CD14-positive monocyte (primary cell): Measurements from ENCODE around the gene TMEM232. TPM values are rescaled to one million over a fixed set of nuclear protein-coding genes. Genes with fewer than 3 reads are reported as not detected.

Experiments
- DNase-seq, 3 donors: peaks; one replicate each; pipeline ENCODE4 v3.0.0-alpha.2; 2011 to 2022
- H2AFZ ChIP-seq: 2 replicates; pipeline ENCODE4 v1.6.0; 2012; ENCODE audit warnings: mild to moderate bottlenecking, low read depth, low read length, inconsistent platforms; ENCODE audit not compliant: insufficient read depth, poor library complexity, severe bottlenecking
- H3K27ac ChIP-seq, 2 donors: 1 replicate in 1 of 2; 2 replicates in 1 of 2; pipeline ENCODE4 v1.5.1; 2012 to 2013; ENCODE audit warnings: low read length in 2 of 2, control low read depth in 1 of 2, inconsistent platforms in 1 of 2, low read depth in 1 of 2, mild to moderate bottlenecking in 1 of 2
- H3K27me3 ChIP-seq, 2 donors: one replicate each; pipeline versions ENCODE4 v1.6.0 to v1.6.1; 2011 to 2013; ENCODE audit warnings: low read length in 2 of 2; ENCODE audit not compliant: control insufficient read depth in 2 of 2, insufficient read depth in 2 of 2
- H3K36me3 ChIP-seq, 2 donors: replicated peaks in 1 of 2; 1 replicate in 1 of 2; 2 replicates in 1 of 2; pipeline versions ENCODE4 v1.5.1 to v1.6.1; 2012 to 2013; ENCODE audit warnings: low read length in 2 of 2, control low read depth in 1 of 2, inconsistent platforms in 1 of 2, mild to moderate bottlenecking in 1 of 2; ENCODE audit not compliant: insufficient read depth in 2 of 2, control insufficient read depth in 1 of 2
- H3K4me1 ChIP-seq, 2 donors: 1 replicate in 1 of 2; 2 replicates in 1 of 2; pipeline versions ENCODE4 v1.5.1 to v1.6.1; 2012 to 2013; ENCODE audit warnings: low read length in 2 of 2, control low read depth in 1 of 2, inconsistent platforms in 1 of 2, mild to moderate bottlenecking in 1 of 2, moderate library complexity in 1 of 2; ENCODE audit not compliant: insufficient read depth in 2 of 2, control insufficient read depth in 1 of 2
- H3K4me2 ChIP-seq: replicated peaks from 2 replicates; pipeline ENCODE3; 2012; ENCODE audit warnings: low read length, moderate library complexity, mild to moderate bottlenecking; ENCODE audit not compliant: poor library complexity, severe bottlenecking; ENCODE audit errors: extremely low read depth
- H3K4me3 ChIP-seq, 3 experiments: fragments of 200-600 bp in 1 of 3; sonication (generic) in 1 of 3; replicated peaks in 1 of 3; 1 replicate in 2 of 3; 2 replicates in 1 of 3; pipeline ENCODE4 v1.5.1; 2011 to 2013; ENCODE audit warnings: low read length in 3 of 3, mild to moderate bottlenecking in 3 of 3, control low read depth in 2 of 3, low read depth in 2 of 3, inconsistent platforms in 1 of 3, moderate library complexity in 1 of 3
- H3K79me2 ChIP-seq: 2 replicates; pipeline ENCODE4 v1.6.0; 2012; ENCODE audit warnings: mild to moderate bottlenecking, control low read depth, inconsistent platforms, low read length, moderate library complexity; ENCODE audit not compliant: insufficient read depth
- H3K9ac ChIP-seq: 2 replicates; pipeline ENCODE4 v1.6.0; 2017; ENCODE audit warnings: low read length, mild to moderate bottlenecking; ENCODE audit not compliant: insufficient read depth, poor library complexity, severe bottlenecking
- H3K9me3 ChIP-seq, 2 donors: replicated peaks in 1 of 2; 1 replicate in 1 of 2; 2 replicates in 1 of 2; pipeline versions ENCODE4 v1.5.1 to v1.6.1; 2012 to 2013; ENCODE audit warnings: low read length in 2 of 2, control low read depth in 1 of 2; ENCODE audit not compliant: control insufficient read depth in 1 of 2, insufficient read depth in 1 of 2
- H4K20me1 ChIP-seq: 2 replicates; pipeline ENCODE4 v1.6.0; 2012; ENCODE audit warnings: mild to moderate bottlenecking, low read length, control low read depth, moderate library complexity; ENCODE audit not compliant: insufficient read depth
- H3K27ac Mint-ChIP-seq, 7 donors: one replicate each; pipeline ENCODE4 v1.8.0; 2020; ENCODE audit warnings: mild to moderate bottlenecking in 7 of 7, mixed read lengths in 7 of 7, moderate library complexity in 6 of 7, inconsistent platforms in 2 of 7
- H3K27me3 Mint-ChIP-seq, 3 donors: one replicate each; pipeline ENCODE4 v1.8.0; 2021 to 2022; ENCODE audit warnings: low read depth in 3 of 3, mild to moderate bottlenecking in 3 of 3, mixed read lengths in 3 of 3, moderate library complexity in 3 of 3, inconsistent platforms in 1 of 3
- H3K36me3 Mint-ChIP-seq, 2 donors: one replicate each; pipeline ENCODE4 v1.8.0; 2020; ENCODE audit warnings: mixed read lengths in 2 of 2, inconsistent platforms in 1 of 2, mild to moderate bottlenecking in 1 of 2
- H3K4me1 Mint-ChIP-seq: one replicate; pipeline ENCODE4 v1.8.0; 2020; ENCODE audit warnings: mild to moderate bottlenecking, mixed read lengths
- H3K4me3 Mint-ChIP-seq, 2 donors: one replicate each; pipeline ENCODE4 v1.8.0; 2020; ENCODE audit warnings: mild to moderate bottlenecking in 2 of 2, mixed read lengths in 2 of 2, moderate library complexity in 1 of 2
- H3K9me3 Mint-ChIP-seq, 7 donors: one replicate each; pipeline ENCODE4 v1.8.0; 2020 to 2022; ENCODE audit warnings: mixed read lengths in 7 of 7, mild to moderate bottlenecking in 6 of 7, moderate library complexity in 6 of 7, inconsistent platforms in 2 of 7
- CTCF ChIP-seq: fragments of 200-600 bp; IDR thresholded peaks from one replicate; pipeline ENCODE4 v1.8.0; 2022; ENCODE audit warnings: antibody characterized with exemption, mild to moderate bottlenecking
- WGBS: methylation state at CpG from one replicate; pipeline ENCODE4 v1.1.5; 2013; ENCODE audit warnings: missing lambda C conversion rate; ENCODE audit not compliant: insufficient coverage; 5-methylcytosine and 5-hydroxymethylcytosine counted together
- intact Hi-C, 2 donors: fragments of 100-400 bp; cut with micrococcal nuclease; formaldehyde crosslinking; loops; one replicate each; pipeline versions ENCODE4 v1.15.0 to v1.15.1; 2023
- polyA plus RNA-seq, 3 donors: library from polyadenylated mRNA; depleted of rRNA in 1 of 3; unstranded in 2 of 3; stranded (reverse) in 1 of 3; fragments of 300-500 nt in 2 of 3; fragments of >200 nt in 1 of 3; fragmentation: Illumina TruSeq in 2 of 3; gene quantifications; 1 replicate in 2 of 3; 2 replicates in 1 of 3; pipeline ENCODE4 v1.2.3, GENCODE V29; 2012 to 2021

The TMEM232 gene
- polyA plus RNA-seq, 3 donors: 0.04 to 1.4 (median 0.59) TPM

DNA sequence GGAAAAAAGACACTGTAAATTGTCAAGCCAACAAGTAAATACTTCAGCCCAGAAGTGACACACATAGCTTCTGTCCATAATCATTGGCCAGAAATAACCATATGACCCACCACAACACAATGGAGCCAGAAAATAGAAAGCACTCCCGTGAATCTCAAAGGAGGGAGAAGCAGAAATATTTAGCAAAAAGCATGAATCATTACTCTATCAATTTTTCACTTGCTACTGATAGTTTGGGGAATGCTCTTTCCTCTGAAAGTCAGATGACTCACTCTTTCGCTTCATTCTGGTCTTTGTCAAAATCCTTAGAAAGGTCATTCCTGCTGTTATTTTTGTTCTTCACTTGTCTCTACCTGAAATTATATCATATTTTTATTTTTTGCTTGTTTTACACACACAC lies 312.6 kb downstream of the TMEM232 start:
- H3K79me2 ChIP-seq: no peaks in the 10 kb centered on the region
- Mint-ChIP-seq H3K27ac (no peak overlapping the region), H3K27me3 (peaks cover 0 to 3% (median under 1%) of the 10 kb centered on the region in 3 donors), H3K36me3 (no peaks in the 10 kb centered on the region), H3K9me3 (no peaks in the 10 kb centered on the region), H3K4me3 (no peak overlapping the region), H3K4me1 (no peaks in the 10 kb centered on the region)
- H3K27ac ChIP-seq: no peak overlapping the region
- intact Hi-C loops: no loop called here
- no peaks in the 10 kb centered on the region for H3K4me1 ChIP-seq
- WGBS: no CpG with 5 or more reads among the region's 2 CpGs
- no peaks in the 10 kb centered on the region for H3K27me3 ChIP-seq
- no peaks in the 10 kb centered on the region for H3K9me3 ChIP-seq
- H4K20me1 ChIP-seq: no peaks in the 10 kb centered on the region
- H3K36me3 ChIP-seq: no peaks in the 10 kb centered on the region
- DNase-seq: no peak
- TF ChIP-seq CTCF: no peak
- no peak overlapping the region for H3K9ac ChIP-seq
- no peak overlapping the region for H2AFZ ChIP-seq
- no peak overlapping the region for H3K4me3 ChIP-seq
- H3K4me2 ChIP-seq: no peak overlapping the region

- Mint-ChIP-seq H3K27me3 (peaks cover 0 to 2% (median 0%) of the 10 kb centered on the region in 3 donors), H3K27ac (no peak overlapping the region), H3K4me3 (no peak overlapping the region), H3K9me3 (peaks cover 0 to 4% (median 0%) of the 10 kb centered on the region in 7 donors), H3K36me3 (no peaks in the 10 kb centered on the region), H3K4me1 (no peaks in the 10 kb centered on the region)
- Histone ChIP-seq H3K79me2 (no peaks in the 10 kb centered on the region), H3K4me1 (no peaks in the 10 kb centered on the region), H3K27me3 (no peaks in the 10 kb centered on the region), H4K20me1 (no peaks in the 10 kb centered on the region), H3K4me2 (no peak overlapping the region), H3K27ac (no peak overlapping the region), H3K9ac (no peak overlapping the region), H2AFZ (no peak overlapping the region), H3K36me3 (no peaks in the 10 kb centered on the region), H3K4me3 (no peak overlapping the region), H3K9me3 (no peaks in the 10 kb centered on the region)
- no peak for DNase-seq
- WGBS: 100% methylated on average over 2 of the region's 3 CpGs
- intact Hi-C loops: no loop called here
- no peak for TF ChIP-seq CTCF
These were observed 316.9 kb downstream of the TMEM232 start for GRCh38 chr5:110409571-110409970.
